H1 (cell line): Measurements from ENCODE around the gene DCDC2C.

Experiments
- POLR2A ChIP-seq, 2 experiments: IDR thresholded peaks; 1 replicate in 1 of 2; 2 replicates in 1 of 2; pipeline ENCODE4 v1.6.1; 2011; ENCODE audit warnings: low read depth in 2 of 2, low read length in 2 of 2, mild to moderate bottlenecking in 2 of 2; ENCODE audit errors: control extremely low read depth in 1 of 2
- POLR2AphosphoS5 ChIP-seq: IDR thresholded peaks from 2 replicates; pipeline ENCODE4 v1.6.1; 2011; ENCODE audit warnings: low read depth, low read length

- TF ChIP-seq POLR2AphosphoS5 (no peak), POLR2A (IDR thresholded peaks at IDR 0.05; ENCODE audit: control extremely low read depth in 1 of 2, low read depth in 2 of 2, low read length in 2 of 2) (no peak)
Measured at GRCh38 chr2:3672861-3673678, 30.3 kb upstream of the DCDC2C start.
